Epidermal melanocyte (primary cell): ENCODE data around the gene EGFL7.

Experiments
- DNase-seq: peaks from one replicate; pipeline ENCODE4 v3.0.0; 2011; ENCODE audit warnings: low spot score; ENCODE audit not compliant: insufficient read length

The EGFL7 gene

DNA sequence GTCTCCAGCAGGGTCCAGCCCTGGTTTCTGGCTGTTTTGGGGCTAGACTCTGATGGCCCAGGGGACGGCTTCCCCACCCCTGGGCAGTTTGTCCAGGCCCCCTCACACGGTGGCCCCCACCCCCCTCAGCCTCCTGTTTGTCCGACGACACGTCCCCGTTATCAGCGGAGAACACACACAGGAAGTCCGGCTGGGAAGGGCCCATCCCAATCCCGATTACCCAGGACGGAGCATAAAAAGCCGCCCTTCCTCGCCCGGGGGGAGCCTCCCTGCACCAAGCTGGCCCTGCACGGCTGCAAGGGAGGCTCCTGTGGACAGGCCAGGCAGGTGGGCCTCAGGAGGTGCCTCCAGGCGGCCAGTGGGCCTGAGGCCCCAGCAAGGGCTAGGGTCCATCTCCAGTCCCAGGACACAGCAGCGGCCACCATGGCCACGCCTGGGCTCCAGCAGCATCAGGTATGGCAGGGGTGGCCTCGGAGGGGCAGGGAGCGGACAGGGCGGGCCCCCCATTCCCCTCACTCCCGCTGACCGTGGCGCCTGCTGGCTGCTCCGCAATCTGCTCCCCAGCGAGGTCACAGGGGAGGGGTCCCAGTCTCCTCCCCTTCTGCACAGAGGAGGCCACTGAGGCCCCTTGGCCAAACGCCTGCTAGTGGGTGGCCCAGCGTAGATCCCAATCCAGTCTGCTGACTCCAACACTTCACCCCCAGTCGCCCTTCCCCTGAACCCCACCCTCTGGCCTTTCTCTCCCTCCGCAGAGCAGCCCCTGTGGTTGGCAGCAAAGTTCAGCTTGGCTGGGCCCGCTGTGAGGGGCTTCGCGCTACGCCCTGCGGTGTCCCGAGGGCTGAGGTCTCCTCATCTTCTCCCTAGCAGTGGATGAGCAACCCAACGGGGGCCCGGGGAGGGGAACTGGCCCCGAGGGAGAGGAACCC is at the start of gene EGFL7:
Gene EGFL7 (plus strand): TSS at position 261 of the 926 bp plus-strand sequence. CDS start 5,367 bp downstream, outside the sequence.
- DNase-seq: no peak

DNA sequence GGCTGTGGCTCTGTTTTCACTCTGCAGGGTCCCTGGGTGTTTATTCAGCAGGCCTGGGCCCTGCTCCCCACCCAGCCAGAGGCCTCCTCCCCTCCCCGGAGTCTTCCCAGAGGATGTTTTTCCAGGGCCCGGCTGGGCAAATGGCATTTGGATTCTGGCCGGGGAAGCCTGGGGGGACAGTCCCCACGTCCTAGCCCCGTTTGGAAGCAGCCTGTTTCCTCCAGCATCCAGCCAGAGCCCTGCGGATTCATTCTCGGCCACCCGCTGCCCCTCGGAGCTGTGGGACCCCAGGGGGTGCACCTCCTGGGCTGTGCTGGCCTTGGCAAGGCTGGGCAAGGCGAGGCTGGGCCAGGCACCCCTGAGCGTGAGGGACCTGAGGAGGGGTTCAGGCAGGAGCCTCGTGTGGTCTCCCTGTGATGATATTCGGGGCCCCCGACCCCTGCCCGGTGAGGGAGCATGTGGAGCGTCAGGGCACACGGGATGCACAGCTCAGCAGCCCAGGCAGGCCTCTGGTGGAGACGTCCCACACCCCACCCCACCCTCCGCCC is 48.8 kb upstream of the EGFL7 start:
- no peak for DNase-seq

DNA sequence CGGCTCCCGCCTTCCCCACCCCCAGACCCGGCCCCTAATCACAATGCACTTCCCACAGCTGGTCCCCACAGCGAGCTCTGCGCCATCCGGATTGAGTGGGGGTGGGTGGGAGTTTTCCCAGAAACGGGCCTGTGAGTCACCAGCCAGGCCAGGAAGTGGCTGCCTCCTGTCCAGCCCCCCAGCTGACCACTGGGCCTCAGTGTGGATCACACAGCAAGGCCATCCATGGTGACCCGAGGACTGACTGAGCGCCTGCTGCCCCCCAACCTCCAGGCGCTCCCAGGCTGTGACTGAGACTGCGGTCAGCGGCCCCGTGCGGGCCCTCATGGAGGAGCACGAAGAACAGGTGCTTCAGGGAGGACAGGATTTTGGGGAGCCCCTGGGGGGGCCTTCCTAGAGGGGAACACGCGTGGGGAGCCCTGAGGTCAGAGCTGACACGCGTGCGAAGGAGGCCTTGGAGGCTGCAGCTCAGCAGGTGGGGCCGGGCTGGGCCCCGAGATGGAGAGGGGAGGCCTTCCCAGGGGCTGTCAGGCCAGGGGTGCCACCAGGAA is 48.3 kb upstream of the EGFL7 start:
- no peak for DNase-seq

DNA sequence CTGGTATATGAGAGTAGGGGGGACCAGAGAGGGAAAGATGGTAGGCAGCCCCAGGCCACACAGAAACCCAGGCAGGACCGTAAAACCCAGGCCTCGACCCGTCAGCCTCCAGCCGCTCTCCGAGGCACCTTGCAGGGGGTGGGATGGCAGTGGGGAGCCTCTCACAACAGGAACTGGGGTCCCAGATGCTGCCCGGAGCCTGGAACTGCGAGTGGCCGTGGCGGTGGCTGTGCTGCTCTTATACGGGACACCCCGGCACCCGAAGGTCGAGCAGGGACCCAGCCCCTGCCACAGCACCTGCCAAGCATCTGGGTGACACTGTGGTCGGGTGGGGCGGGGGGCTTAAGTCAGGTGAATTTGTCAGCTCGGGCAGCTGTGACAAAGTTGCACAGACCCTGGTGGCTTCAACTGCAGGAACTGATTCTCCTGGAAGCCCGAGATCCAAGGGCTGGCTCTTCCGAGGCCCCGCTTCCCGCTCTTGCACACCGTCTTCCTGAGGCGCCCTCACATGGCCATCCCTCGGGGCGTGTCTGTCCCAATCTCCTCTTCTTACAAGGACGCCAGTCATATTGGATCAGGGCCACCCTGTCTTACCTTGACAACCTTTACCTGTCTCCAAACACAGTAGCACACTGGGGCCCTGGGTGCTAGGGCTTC is 47.6 kb upstream of the EGFL7 start:
- no peak for DNase-seq

DNA sequence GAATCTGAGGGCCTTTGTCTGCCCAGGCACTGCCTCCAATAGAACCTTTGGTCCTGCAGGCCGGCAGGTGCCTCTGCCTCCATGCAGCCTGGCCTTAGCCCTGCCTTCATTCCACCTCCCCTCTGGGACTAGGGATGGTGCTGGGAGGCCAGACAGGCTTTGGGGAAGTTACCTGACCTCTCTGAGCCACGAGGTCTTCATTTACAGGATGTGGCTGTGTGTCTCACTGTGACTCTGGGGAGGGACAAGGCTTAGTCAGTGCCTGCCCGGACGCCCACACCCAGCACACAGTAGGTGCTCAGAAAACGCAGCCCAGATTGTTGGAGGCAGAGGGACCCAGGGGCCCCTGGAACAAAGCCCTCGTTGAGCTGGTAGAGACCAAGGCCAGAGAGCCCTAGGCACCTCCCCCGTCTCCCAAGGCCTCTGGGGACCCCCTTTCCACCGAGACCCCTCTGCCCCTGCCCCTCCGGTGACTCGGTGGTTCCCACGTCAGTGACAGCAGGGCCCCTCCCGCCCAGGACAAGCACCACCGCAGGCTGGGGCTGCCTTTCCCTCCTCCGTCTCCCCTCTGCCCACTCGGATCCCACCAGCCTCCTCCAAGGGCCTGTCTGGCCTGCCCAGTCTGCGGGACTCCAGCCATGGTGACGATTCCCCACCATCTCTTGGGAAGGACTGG is 46.9 kb upstream of the EGFL7 start:
- no peak for DNase-seq

DNA sequence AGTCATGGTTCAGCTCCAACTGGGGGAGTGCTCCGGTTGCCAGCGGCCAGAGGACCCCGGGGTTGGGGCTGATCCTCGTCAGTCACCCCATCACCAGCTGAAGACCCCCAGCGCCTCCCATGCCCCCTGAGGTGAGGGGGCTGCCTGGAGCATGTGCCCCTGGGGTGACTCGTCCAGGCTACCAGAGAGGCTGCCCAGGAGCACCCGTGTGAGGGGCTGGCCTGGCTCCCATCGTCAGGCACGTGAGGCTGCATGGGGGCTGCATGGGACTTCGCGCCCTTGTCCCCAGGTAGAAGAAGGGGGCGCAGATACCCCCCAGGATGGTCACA is 46.4 kb upstream of the EGFL7 start:
- no peak for DNase-seq

DNA sequence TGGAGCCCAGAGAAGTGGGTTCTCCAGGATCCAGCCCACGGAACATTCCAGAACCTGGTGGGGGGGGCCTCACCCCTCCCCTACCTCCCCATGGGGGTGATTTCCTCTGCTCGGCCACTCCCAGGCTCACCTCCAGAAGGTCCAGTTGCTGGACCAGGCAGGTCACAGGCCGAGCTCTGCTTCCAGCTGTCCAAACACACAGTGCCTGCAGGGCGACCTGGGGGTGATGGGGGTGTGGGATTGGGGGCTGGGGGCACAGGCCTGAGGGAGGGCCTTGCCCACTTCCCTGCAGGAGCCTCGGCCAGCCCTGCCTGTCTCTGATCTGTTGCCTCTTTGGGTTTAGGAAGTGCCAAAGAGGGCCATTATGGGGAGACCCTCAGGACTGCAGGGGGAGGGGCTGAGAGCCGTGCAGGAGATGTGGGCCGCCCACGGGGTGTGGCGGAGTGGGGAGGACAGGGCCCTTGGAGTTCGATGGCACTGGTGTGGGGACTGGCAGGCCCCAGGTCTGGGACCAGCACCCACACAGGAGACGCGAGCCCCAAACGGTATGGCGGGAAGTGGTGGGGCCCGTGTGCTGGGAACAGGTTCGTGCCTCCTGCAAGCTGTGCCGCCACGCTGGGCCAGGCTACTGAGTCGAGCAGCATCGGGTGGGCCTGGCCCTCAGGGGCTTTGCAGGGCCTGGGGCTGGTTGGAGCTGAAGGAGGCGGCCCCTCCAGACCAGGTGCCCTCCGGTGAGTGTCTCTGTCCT is 45.6 kb upstream of the EGFL7 start:
- no peak for DNase-seq

DNA sequence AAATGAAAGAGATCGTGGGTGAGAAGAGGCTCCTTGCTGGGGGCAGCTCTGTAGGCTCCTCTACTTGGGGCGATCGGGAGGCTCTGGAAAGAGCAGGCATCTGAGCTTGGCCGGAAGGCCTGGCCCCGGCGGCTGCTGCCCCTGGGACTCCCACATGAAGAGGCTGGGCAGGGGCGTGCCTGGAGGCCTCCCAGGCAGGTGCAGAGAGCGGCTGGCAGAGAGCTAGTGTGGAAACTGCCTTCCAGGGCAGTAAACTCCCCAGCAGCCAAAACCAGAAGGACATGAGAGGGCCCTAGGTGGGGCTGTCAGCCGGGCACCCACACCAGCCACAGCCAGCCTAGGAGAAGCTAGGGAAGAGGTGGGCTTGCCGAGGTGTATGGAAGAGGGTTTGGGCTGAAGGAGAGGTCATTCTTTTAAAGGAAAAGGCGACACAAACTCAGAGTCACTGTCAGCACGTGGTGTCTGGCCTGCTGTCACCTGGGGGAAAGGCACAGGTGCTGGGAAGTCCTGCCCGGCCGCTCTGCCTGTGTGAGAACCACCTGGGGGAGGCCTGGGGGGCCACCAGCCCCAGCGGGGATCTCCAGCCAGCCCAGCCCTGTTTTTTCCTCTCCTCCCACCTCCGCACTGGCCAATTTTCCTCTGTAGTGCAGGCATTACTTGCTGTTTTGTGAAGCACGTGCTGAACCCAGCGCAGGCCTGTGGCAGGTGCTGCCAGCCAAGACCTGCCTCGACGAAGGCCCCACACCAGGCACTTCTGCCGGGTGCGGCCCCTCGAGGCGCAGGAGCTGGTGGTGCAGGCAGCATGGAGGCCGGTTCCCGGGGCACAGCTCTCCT is 44.8 kb upstream of the EGFL7 start:
- DNase-seq: no peak

DNA sequence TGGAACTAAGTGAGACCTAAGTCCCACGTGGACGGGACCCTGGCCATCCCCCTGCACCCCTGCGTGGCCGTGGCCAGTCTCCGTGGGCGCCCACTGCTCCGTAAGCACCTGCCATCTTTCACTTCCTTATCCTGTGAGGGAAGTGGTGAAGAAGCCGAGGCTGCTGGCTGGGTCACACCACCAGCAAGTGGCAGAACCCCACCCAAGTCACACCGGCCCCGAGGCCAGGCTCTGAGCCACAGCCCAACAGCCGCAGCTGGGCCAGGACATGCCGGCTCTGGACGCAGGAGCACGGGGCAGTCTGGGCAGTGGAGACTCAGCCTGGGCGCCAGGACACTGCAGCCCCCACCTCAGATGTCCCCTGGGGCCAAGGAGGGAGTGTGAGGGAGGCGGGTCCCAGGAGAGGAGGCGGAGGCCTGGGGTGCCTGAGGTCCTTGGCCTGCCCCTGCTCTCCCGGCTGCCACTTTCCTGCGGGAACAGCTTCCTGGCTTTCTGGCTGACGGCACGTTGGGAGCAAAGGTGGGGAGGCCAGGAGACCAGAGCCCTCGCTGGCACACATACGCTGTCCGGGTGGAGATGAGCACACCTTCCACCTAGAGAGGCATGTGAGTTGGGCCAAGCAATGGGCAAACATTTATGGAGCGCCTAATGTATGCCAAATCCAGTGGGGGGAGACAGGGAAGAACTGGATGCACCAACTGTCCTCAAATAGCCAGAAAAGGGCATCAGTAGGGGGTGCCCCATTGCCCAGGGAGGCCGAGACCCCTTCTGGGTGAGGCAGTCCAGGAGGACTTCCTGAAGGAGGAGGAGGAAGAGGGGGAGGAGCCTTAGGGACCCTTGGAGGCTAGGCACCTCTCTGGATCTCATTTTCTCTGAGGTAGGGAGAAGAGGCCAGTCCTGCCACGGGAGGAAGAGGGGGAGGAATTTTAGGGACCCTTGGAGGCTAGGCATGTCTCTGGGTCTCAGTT is 43.9 kb upstream of the EGFL7 start:
- no peak for DNase-seq

DNA sequence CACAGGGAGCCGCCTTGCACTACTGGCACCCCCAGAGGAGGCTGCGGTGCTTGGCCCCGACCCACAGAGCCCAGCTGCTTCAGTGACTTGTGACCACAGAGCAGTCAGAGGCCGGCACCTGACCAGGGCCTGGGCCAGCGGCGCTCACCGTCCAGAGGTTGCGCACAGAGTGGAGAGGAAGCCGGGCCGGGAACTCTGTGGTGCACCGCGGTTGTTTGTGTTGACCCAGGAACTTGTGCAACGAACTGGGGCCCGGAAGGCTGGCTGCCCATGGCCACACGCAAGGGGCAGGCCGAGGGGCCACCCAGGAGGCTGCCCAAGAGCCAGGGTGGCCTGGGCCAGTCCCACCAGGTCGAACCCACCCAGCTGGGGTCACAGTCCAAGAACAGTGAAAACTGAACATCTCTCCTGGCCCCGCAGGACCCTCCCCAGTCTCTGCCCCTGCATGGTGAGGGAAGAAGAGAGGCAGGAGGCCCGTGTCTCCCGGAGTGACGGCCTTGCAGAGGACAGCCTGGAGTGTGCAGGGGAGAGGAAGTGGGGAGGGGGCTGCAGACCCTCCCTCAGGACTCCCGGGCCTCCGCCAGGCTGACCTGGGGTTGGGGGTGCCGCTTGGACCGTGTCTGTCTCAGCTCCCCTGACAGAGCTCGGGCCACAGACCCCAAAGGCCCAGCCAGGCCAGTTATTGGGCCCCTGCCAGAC is 42.8 kb upstream of the EGFL7 start:
- no peak for DNase-seq

DNA sequence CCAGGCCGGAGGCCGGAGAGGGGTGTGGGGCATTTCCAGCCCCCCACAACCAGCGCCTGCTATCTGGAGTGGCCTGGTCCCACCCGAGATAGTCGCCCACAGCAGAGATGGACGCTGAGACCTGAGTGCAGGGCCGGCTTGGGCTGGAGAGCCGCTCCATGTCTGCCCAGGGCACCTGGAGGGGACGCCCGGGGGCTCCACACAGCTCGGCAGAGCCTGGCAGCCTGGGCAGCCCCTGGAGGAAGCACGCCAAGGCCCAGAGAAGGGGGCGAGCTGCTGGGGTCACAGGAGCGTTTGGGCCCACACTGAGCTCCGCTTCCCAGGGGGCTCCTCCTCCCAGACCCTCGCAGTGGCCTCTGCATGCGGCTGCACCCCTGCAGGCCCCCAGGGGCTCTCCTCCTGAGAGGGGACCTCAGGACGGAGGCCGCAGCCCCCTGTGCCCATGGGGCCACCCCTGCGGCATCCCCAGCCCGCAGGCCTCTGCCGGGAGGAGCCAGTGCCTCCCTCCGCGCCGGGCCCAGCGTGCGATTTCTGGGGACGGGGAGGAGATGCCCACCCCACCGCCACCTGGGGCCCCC is 42.2 kb upstream of the EGFL7 start:
- DNase-seq: no peak

DNA sequence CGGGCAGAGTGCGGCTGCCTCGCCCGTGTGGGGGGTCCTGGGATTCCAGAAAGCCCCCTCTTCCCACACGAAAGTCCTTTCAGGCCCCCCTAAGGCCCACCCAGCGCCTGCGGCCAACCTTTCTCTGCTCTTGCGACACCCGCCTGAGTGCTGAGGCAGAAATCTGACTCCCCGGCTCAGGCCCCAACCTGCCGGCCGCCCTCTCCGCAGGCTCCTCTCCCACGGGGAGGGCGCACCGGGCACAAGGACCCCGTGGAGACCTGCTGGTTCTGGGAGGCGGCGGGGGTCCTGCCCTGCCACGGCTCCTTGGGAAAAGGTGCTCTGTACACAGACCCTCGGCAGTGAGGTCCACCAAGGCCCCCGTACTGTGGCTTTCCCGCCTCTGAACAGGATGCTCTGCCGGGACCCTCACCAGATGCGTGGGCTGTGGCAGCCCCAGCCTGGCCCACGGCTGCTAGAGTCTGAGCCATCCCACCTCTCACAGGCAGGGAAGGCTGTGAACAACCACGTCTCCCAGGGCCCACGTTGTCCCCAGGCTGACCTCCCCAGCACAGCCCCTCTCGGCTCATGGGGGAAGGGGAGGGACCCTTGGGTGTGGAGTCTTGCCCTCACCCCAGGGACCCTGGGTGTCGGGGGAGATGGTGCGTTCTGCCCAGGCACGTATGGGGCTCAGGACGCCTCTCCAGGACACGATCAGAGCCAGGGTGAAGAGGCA is 41.5 kb upstream of the EGFL7 start:
- DNase-seq: no peak

DNA sequence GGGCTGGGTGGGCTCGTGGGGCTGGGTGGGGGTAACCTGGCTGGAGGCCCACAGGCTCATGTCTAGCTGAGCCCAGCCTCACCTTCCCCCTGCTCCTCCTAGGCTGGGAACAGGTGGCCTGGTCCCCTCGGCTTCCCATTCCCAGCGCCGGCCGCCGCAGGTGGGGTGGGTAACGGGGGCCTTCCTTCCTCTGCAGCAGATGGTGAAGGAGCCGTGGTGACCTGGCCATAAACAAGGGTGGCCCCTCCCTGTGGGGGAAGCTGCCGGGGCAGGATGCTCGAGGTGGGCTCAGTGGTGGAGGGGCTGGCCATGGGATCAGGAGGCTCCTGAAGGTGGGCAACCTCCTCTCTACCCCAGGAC is 41.0 kb upstream of the EGFL7 start:
- DNase-seq: no peak

DNA sequence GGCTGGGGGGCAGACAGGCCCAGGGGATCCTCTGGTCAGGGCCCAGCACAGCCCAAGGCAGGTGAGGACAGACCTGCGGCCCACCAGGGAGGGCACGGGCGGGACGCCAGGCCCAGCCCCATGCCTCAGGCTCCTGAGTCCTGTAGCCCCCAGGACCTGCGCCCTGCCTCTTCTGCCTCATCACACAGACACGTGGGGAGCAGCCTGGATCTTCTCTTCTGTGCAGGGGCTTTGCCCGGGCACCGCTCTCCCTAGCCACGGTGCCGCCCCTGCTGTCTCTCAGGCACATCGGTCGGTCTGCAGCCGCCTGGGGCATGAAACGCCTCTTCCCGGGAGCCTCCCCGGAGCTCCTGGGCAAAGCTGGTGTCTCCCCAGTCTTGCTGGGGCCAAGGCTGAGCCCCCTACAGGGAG is 40.2 kb upstream of the EGFL7 start:
- no peak for DNase-seq

DNA sequence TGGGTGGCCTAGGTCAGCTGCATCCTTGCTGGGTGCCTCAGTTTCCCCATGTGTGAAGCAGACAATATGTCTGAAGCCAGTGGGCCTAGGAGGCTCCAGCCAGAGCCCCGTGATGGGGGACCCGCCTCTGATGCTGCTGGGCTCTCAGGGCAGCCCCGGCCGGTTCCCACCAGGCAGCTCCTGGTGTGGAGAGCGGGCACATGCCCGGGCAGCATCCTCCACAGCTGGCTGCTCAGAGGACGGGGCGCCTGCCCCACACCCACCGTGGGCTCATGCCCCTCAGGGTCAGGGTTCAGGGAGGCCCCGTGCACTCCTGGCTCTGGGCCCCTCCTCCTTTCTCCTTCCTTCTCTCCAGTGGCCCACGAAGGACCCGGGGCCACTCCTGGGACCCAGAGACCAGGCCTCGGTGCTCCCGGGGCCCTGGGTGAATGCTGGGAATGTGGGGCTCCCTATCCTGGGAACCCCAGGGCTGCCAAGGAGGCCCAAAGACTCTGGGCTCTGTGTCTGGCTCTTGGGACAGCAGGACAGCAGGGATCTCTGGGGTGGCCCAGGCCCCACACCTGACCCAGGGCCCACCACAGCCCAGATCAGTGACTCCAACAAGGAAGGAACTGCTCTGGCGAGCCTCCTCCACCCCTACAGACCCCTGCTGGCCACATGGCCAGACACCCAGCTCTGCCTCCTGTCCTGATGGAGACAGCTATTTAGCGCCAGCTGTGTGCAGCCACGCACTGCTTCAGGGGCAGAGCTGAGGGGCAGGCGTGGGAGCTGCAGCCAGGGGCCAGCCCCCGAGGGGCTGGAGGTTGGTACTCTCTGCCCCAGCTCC is 39.5 kb upstream of the EGFL7 start:
- no peak for DNase-seq

DNA sequence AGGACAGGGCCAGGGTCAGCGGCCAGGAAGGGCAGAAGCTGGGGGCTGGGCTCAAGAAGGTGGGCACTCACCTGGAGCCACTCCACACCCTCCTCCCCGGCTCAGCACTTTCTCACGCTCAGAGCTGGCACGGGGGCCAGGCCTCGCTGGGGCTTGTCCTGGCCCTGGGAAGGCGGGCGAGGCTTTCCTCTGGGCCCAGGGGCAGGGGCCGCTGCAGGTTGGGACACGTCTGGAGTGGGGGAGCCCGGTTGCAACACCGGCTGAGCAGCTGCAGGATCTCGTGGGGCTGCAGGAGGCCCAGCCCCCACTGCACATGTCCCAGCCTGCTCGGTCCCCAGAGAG is 38.9 kb upstream of the EGFL7 start:
- no peak for DNase-seq
